GM12878 (cell line): ENCODE results near the gene ELFN2. TPM values are rescaled to one million over a fixed set of nuclear protein-coding genes. Genes with fewer than 3 reads are reported as not detected.

ENCODE experiments used
- ATAC-seq: fragments of 200-7000 bp; cut with Tn5 transposase; 3 replicates; pipeline ENCODE4 v1.9.1; 2020; ENCODE audit warnings: mild to moderate bottlenecking, moderate library complexity
- BruUV-seq: library from RNA; stranded (reverse); fragments of 400-500 nt; replicated peaks from 2 replicates; lab custom pipeline; 2021; lab: Mats Ljungman, UMichigan
- CTCF ChIA-PET: fragments of 300-600 bp; sonication (Branson Sonifier 250); formaldehyde crosslinking; extraction: SDS; loops from one replicate; lab custom pipeline; 2021; ENCODE audit warnings: inconsistent platforms; lab: Yijun Ruan, JAX
- POLR2A ChIA-PET: fragments of 350-600 bp; formaldehyde crosslinking; extraction: SDS; loops from one replicate; lab custom pipeline; 2021; ENCODE audit warnings: inconsistent platforms; lab: Charles Lee
- RAD21 ChIA-PET: fragments of 300-600 bp; sonication (Branson Sonifier 250); formaldehyde crosslinking; loops from one replicate; lab custom pipeline; 2023; ENCODE audit warnings: antibody characterized with exemption; ENCODE audit not compliant: unreplicated experiment; lab: Charles Lee
- SMC1A ChIA-PET: fragments of 300-600 bp; sonication (Branson Sonifier 250); formaldehyde crosslinking; loops from one replicate; lab custom pipeline; 2023; ENCODE audit not compliant: unreplicated experiment, uncharacterized antibody; lab: Charles Lee
- DNase-seq: peaks from one replicate; pipeline ENCODE4 v3.0.0-alpha.2; 2011; ENCODE audit warnings: low read depth, low spot score
- FAIRE-seq: peaks from 3 replicates; lab custom pipeline; 2011; peaks lifted over from hg19 to GRCh38; lab: Jason Lieb, UNC
- H2AFZ ChIP-seq: 2 replicates; pipeline ENCODE4 v1.6.0; 2011; ENCODE audit warnings: low read depth, low read length, control low read depth; ENCODE audit not compliant: control insufficient read depth
- H3K27ac ChIP-seq: 2 replicates; pipeline ENCODE4 v1.5.1; 2011; ENCODE audit warnings: control low read depth; ENCODE audit not compliant: control insufficient read depth, insufficient read depth
- H3K27me3 ChIP-seq, 2 experiments: replicated peaks in 1 of 2; 2 replicates each; pipeline versions ENCODE4 v1.6.0 to v1.6.1; 2011; ENCODE audit warnings: low read length in 1 of 2; ENCODE audit not compliant: control insufficient read depth in 2 of 2, insufficient read depth in 2 of 2
- H3K36me3 ChIP-seq, 2 experiments: 2 replicates each; pipeline ENCODE4 v1.5.1; 2011; ENCODE audit warnings: low read length in 1 of 2; ENCODE audit not compliant: control insufficient read depth in 2 of 2, insufficient read depth in 2 of 2
- H3K4me1 ChIP-seq: 2 replicates; pipeline ENCODE4 v1.6.1; 2011; ENCODE audit warnings: mild to moderate bottlenecking, low read length, moderate library complexity, mixed read lengths; ENCODE audit not compliant: control insufficient read depth, insufficient read depth
- H3K4me2 ChIP-seq: 2 replicates; pipeline ENCODE4 v1.6.0; 2011; ENCODE audit warnings: control low read depth; ENCODE audit not compliant: control insufficient read depth, insufficient read depth
- H3K4me3 ChIP-seq: fragments of 200-600 bp; sonication (generic); 2 replicates; pipeline ENCODE4 v1.5.1; 2016
- H3K79me2 ChIP-seq: 2 replicates; pipeline ENCODE4 v1.6.0; 2011; ENCODE audit warnings: low read length; ENCODE audit not compliant: control insufficient read depth, insufficient read depth
- H3K9ac ChIP-seq: 2 replicates; pipeline ENCODE4 v1.8.0; 2011; ENCODE audit warnings: low read length, control low read depth, mixed read lengths; ENCODE audit not compliant: control insufficient read depth, insufficient read depth
- H3K9me3 ChIP-seq: replicated peaks from 3 replicates; pipeline ENCODE4 v1.5.1; 2011; ENCODE audit warnings: mild to moderate bottlenecking, low read length; ENCODE audit not compliant: control insufficient read depth, insufficient read depth
- H4K20me1 ChIP-seq: 2 replicates; pipeline ENCODE4 v1.6.0; 2011; ENCODE audit not compliant: control insufficient read depth, insufficient read depth
- ASH2L ChIP-seq: fragments of 300-600, 200-600 bp; sonication (generic); IDR thresholded peaks from 2 replicates; pipeline ENCODE4 v1.6.1; 2017; ENCODE audit warnings: low read depth, mild to moderate bottlenecking, borderline replicate concordance
- BACH1 ChIP-seq: fragments of 450-650 bp; IDR thresholded peaks from 2 replicates; pipeline ENCODE4 v1.6.1; 2017; ENCODE audit warnings: mild to moderate bottlenecking, borderline replicate concordance
- BCL11A ChIP-seq: IDR thresholded peaks from 2 replicates; pipeline ENCODE4 v1.6.1; 2011; ENCODE audit warnings: low read depth, low read length
- ETV6 ChIP-seq, 2 experiments: fragments of 450-650 bp in 1 of 2; IDR thresholded peaks in 1 of 2; conservative IDR thresholded peaks in 1 of 2; 2 replicates each; pipeline ENCODE4 v1.6.1; 2014; ENCODE audit warnings: antibody characterized with exemption in 1 of 2, borderline replicate concordance in 1 of 2, low read depth in 1 of 2, mild to moderate bottlenecking in 1 of 2, moderate library complexity in 1 of 2
- GABPA ChIP-seq: IDR thresholded peaks from 2 replicates; pipeline ENCODE4 v1.6.1; 2014; ENCODE audit warnings: antibody characterized with exemption, low read depth, mild to moderate bottlenecking, inconsistent platforms
- SREBF1 ChIP-seq: IDR thresholded peaks from 2 replicates; pipeline ENCODE4 v1.6.1; 2012; ENCODE audit warnings: mild to moderate bottlenecking, low read length
- ZNF622 ChIP-seq: fragments of 450-650 bp; IDR thresholded peaks from 2 replicates; pipeline ENCODE4 v1.6.1; 2017; ENCODE audit warnings: mild to moderate bottlenecking, inconsistent platforms
- ZZZ3 ChIP-seq: IDR thresholded peaks from 2 replicates; pipeline ENCODE4 v1.6.1; 2011; ENCODE audit warnings: low read depth; ENCODE audit not compliant: control insufficient read depth, insufficient read length
- WGBS: methylation state at CpG from one replicate; pipeline ENCODE4 v1.1.6; 2016; ENCODE audit warnings: low lambda C conversion rate; ENCODE audit not compliant: insufficient replicate concordance, insufficient coverage; ENCODE audit errors: missing lambda C conversion rate; 5-methylcytosine and 5-hydroxymethylcytosine counted together
- in situ Hi-C: fragments of 300-500 bp; cut with MboI; formaldehyde crosslinking; loops from 9 replicates; pipeline ENCODE4 v1.14.3; 2018; ENCODE audit warnings: mixed read lengths
- intact Hi-C: fragments of 100-400 bp; cut with micrococcal nuclease; formaldehyde crosslinking; loops from one replicate; pipeline ENCODE4 v1.14.2; 2022; ENCODE audit not compliant: unreplicated experiment
- polyA plus RNA-seq, 11 experiments: library from polyadenylated mRNA; depleted of rRNA in 4 of 11; unstranded in 6 of 11; stranded (reverse) in 5 of 11; fragments of >200 nt; fragmentation: Nextera tagmentation in 4 of 11; fragmentation: Illumina TruSeq in 1 of 11; extraction: Ambion mirVana in 4 of 11; extraction: Trizol in 1 of 11; gene quantifications; 1 replicate in 1 of 11; 2 replicates in 10 of 11; pipeline versions ENCODE4 v1.2.1 to v1.2.3, GENCODE V29; 2011 to 2016; ENCODE audit warnings: inconsistent platforms in 2 of 11, missing spikeins in 2 of 11, low read depth in 1 of 11
- total RNA-seq, 4 experiments: library from RNA; depleted of rRNA in 3 of 4; stranded (reverse); fragments of >200 nt in 3 of 4; fragmentation: Illumina TruSeq in 1 of 4; extraction: Trizol in 1 of 4; gene quantifications; 2 replicates each; pipeline versions ENCODE4 v1.2.1 to v1.2.3, GENCODE V29; 2013 to 2021

Gene ELFN2
- total and polyA plus RNA-seq, 10 of the 15 experiments (the other 5 are each of a cell fraction or from before 2014, with no cell fraction given): 0.03 to 0.05 TPM; not detected in 8

DNA sequence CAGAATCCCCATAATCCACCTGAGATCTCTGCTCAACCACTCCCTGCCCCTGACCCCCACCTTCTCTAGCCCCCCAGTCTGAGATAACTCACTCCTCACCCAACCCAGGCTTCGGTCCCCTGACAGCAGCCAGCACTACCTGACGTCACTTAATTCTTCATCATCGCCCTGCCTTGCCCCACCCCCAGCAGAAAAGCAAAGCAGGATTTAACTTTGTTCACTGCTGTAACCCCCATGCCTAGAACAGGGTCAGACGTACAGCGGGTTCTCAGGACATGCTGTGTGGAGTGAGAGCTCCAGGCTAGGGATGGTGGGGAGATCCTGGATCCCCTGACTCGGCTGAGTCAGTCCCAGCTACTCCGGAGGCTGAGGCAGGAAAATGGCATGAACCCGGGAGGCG is 45.8 kb downstream of the ELFN2 start:
- H3K9me3 ChIP-seq: no peaks in the 10 kb centered on the region
- intact Hi-C loops: no loop called here
- no peak overlapping the region for H3K9ac ChIP-seq
- DNase-seq (no peak), ATAC-seq (no peak), FAIRE-seq (no peak)
- ChIA-PET CTCF (interaction anchor here (1.6 to 1.8 kb wide), 2 partner anchors 63 to 77 kb away, joined by 3 to 4 read pairs; no protein-coding TSS in a partner anchor), SMC1A (no interaction called here), POLR2A (interaction anchor here (0.7 kb wide), 1 partner anchor 361 kb away, joined by 12 read pairs; no protein-coding TSS in a partner anchor), RAD21 (no interaction called here)
- H3K4me2 ChIP-seq: no peak overlapping the region
- TF ChIP-seq SREBF1: no peak
- no peak for TF ChIP-seq ASH2L
- no peak for TF ChIP-seq BCL11A
- TF ChIP-seq ZNF622: no peak
- TF ChIP-seq BACH1: no peak
- no peak for TF ChIP-seq ZZZ3
- no peak for TF ChIP-seq GABPA
- no peaks in the 10 kb centered on the region for H3K4me1 ChIP-seq
- H3K4me3 ChIP-seq: no peak overlapping the region
- H3K27me3 ChIP-seq: peaks cover 10 to 16% of the 10 kb centered on the region in 2 experiments; a peak in 3 of 4 replicates
- H4K20me1 ChIP-seq: no peaks in the 10 kb centered on the region; the same call in 1 of the 2 replicates
- no peak overlapping the region for H3K27ac ChIP-seq
- in situ Hi-C loops: no loop called here
- H3K36me3 ChIP-seq: no peaks in the 10 kb centered on the region
- BruUV-seq: no TSS peak
- H2AFZ ChIP-seq: no peak overlapping the region
- 35% methylated on average over 8 of the region's 9 CpGs for whole genome bisulfite sequencing
- H3K79me2 ChIP-seq: no peaks in the 10 kb centered on the region

DNA sequence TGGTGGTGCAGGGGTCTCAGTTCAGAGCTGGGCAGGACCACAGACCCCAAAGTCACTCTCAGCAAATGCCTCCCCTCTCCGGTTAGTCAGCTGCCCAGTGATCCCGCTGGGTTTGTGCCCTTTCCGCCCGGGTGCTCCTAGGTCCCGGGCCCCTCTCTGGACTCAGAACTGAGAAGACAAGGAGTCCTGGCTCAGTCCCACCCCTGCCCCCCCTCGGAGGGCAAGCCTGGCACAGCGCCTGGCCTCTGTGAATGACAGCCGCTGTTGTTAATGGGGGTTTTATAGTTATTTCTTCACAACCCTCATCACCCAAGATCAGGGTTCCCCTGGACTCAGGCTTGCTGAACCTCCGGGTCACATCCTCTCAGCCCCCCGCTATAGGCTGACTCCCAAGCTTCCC is 47.6 kb downstream of the ELFN2 start:
- H3K79me2 ChIP-seq: no peaks in the 10 kb centered on the region
- no peaks in the 10 kb centered on the region for H3K4me1 ChIP-seq
- no peak for ATAC-seq
- 22% methylated on average over 10 of the region's 10 CpGs for WGBS
- in situ Hi-C loops (no loop called here), intact Hi-C loops (no loop called here)
- no peak for FAIRE-seq
- H4K20me1 ChIP-seq: no peaks in the 10 kb centered on the region; the same call in 1 of the 2 replicates
- no peaks in the 10 kb centered on the region for H3K36me3 ChIP-seq
- BruUV-seq: no TSS peak
- H3K4me3 ChIP-seq: no peak overlapping the region
- no peaks in the 10 kb centered on the region for H3K9me3 ChIP-seq
- H3K27me3 ChIP-seq: peaks cover 10 to 16% of the 10 kb centered on the region in 2 experiments; a peak in 3 of 4 replicates
- TF ChIP-seq ETV6 (conservative IDR thresholded peaks at IDR 0.05 in 1 of 2, IDR thresholded peaks at IDR 0.05 in 1 of 2; ENCODE audit: borderline replicate concordance in 1 of 2, low read depth in 1 of 2): no peak
- TF ChIP-seq, all 136 proteins: peak for 0
- no peak for DNase-seq
- CTCF ChIA-PET: no interaction called here
- RAD21 ChIA-PET: no interaction called here
- no peak overlapping the region for H2AFZ ChIP-seq
- POLR2A ChIA-PET: no interaction called here
- SMC1A ChIA-PET: no interaction called here
- H3K4me2 ChIP-seq: no peak overlapping the region
- no peak overlapping the region for H3K27ac ChIP-seq
- H3K9ac ChIP-seq: no peak overlapping the region
